Uterus (tissue), 4 donors: ENCODE measurements around the gene DKK1. TPM values are rescaled to one million over a fixed set of nuclear protein-coding genes. Genes with fewer than 3 reads are reported as not detected.
A peak's percentile ranks its signal among the peaks of the same experiment; 100 is the strongest.

ENCODE experiments used
- DNase-seq, 2 donors: peaks; one replicate each; pipeline ENCODE4 v3.0.0-alpha.2; 2019 to 2020
- H3K27ac ChIP-seq, 2 donors: fragments of 200-600 bp; sonication (generic); 1 replicate in 1 of 2; 2 replicates in 1 of 2; pipeline ENCODE4 v1.5.1; 2016 to 2018
- H3K27me3 ChIP-seq, 2 donors: fragments of 200-600 bp; sonication (generic); one replicate each; pipeline ENCODE4 v1.5.1; 2018 to 2019; ENCODE audit warnings: control low read depth in 1 of 2
- H3K36me3 ChIP-seq, 2 donors: fragments of 200-600 bp; sonication (generic); one replicate each; pipeline ENCODE4 v1.5.1; 2019; ENCODE audit warnings: control low read depth in 1 of 2
- H3K4me1 ChIP-seq, 2 donors: fragments of 200-600 bp; sonication (generic); one replicate each; pipeline ENCODE4 v1.5.1; 2018 to 2019; ENCODE audit warnings: control low read depth in 1 of 2
- H3K4me3 ChIP-seq, 2 donors: fragments of 200-600 bp; sonication (generic); 1 replicate in 1 of 2; 2 replicates in 1 of 2; pipeline ENCODE4 v1.5.1; 2018 to 2019; ENCODE audit warnings: mild to moderate bottlenecking in 1 of 2
- H3K9me3 ChIP-seq, 2 donors: fragments of 200-600 bp; sonication (generic); one replicate each; pipeline ENCODE4 v1.5.1; 2019; ENCODE audit warnings: control low read depth in 1 of 2
- CTCF ChIP-seq, 4 experiments: fragments of 200-600 bp in 2 of 4; fragments of 450-650 bp in 2 of 4; sonication (generic) in 2 of 4; IDR thresholded peaks; one replicate each; pipeline ENCODE4 v1.5.1; 2016 to 2019; ENCODE audit warnings: antibody characterized with exemption in 4 of 4, mild to moderate bottlenecking in 2 of 4, moderate library complexity in 1 of 4
- POLR2A ChIP-seq, 2 donors: fragments of 450-650 bp; IDR thresholded peaks; one replicate each; pipeline ENCODE4 v1.6.1; 2016; ENCODE audit warnings: antibody characterized with exemption in 2 of 2, mild to moderate bottlenecking in 1 of 2, moderate library complexity in 1 of 2
- intact Hi-C: fragments of 100-400 bp; cut with DNase I; formaldehyde crosslinking; loops from one replicate; pipeline ENCODE4 v1.15.1; 2023; ENCODE audit warnings: low total_unique reads
- total RNA-seq, 4 donors: library from RNA; depleted of rRNA in 3 of 4; stranded (reverse); fragments of >200 nt in 3 of 4; gene quantifications; one replicate each; pipeline versions ENCODE4 v1.1.0 to v1.2.4, GENCODE V29; 2014 to 2023
- donor health status: DM: yes; HTN: yes; CAD: no.

DKK1 gene
- total RNA-seq, 4 donors from 2014 or later = 0.37 to 4.1 (median 0.59) TPM; not detected in 1

- DNase-seq = peak; percentile 17 to 21
- intact Hi-C loops = no loop called here
- Histone ChIP-seq H3K36me3 (no peaks in the 10 kb centered on the region), H3K4me1 (peaks cover 0 to 3% of the 10 kb centered on the region in 2 donors), H3K27ac (no peak overlapping the region), H3K4me3 (peak overlapping the region; percentile 30 to 32), H3K27me3 (peaks cover 0 to 12% of the 10 kb centered on the region in 2 donors), H3K9me3 (no peaks in the 10 kb centered on the region)
- TF ChIP-seq CTCF (IDR thresholded peaks at IDR 0.05) (peak; percentile 41 to 60 (median 42)), POLR2A (IDR thresholded peaks at IDR 0.05) (no peak)
Measured at GRCh38 chr10:52308251-52309031, 5.6 kb upstream of the DKK1 start.

- H3K27me3 ChIP-seq = peaks cover 0 to 14% of the 10 kb centered on the region in 2 donors
- no peaks in the 10 kb centered on the region for H3K36me3 ChIP-seq
- TF ChIP-seq CTCF (IDR thresholded peaks at IDR 0.05) (no peak), POLR2A (IDR thresholded peaks at IDR 0.05) (no peak)
- intact Hi-C loops = no loop called here
- H3K9me3 ChIP-seq = no peaks in the 10 kb centered on the region
- H3K4me3 ChIP-seq = no peak overlapping the region
- no peak overlapping the region for H3K27ac ChIP-seq
- peaks cover 0 to 3% of the 10 kb centered on the region in 2 donors for H3K4me1 ChIP-seq
- DNase-seq = no peak
Measured at GRCh38 chr10:52312942-52313255, 1.2 kb upstream of the DKK1 start.

- Histone ChIP-seq H3K27me3 (peaks cover 0 to 14% of the 10 kb centered on the region in 2 donors), H3K9me3 (no peaks in the 10 kb centered on the region), H3K36me3 (no peaks in the 10 kb centered on the region), H3K4me1 (peaks cover 0 to 3% of the 10 kb centered on the region in 2 donors), H3K27ac (no peak overlapping the region), H3K4me3 (peak overlapping the region; percentile 22 to 26)
- DNase-seq = no peak
- TF ChIP-seq POLR2A (IDR thresholded peaks at IDR 0.05) = no peak
- no peak for TF ChIP-seq CTCF (IDR thresholded peaks at IDR 0.05)
- intact Hi-C loops = no loop called here
Measured at GRCh38 chr10:52313256-52313932, 687 bp upstream of the DKK1 start.

GRCh38 chr10:52314822-52315552, 906 bp downstream of the DKK1 start:
- peaks cover 0 to 3% of the 10 kb centered on the region in 2 donors for H3K4me1 ChIP-seq
- intact Hi-C loops = no loop called here
- no peak overlapping the region for H3K4me3 ChIP-seq
- no peak overlapping the region for H3K27ac ChIP-seq
- H3K9me3 ChIP-seq = no peaks in the 10 kb centered on the region
- no peaks in the 10 kb centered on the region for H3K36me3 ChIP-seq
- no peak for DNase-seq
- H3K27me3 ChIP-seq = peaks cover 0 to 14% of the 10 kb centered on the region in 2 donors
- no peak for TF ChIP-seq CTCF (IDR thresholded peaks at IDR 0.05)
- TF ChIP-seq POLR2A (IDR thresholded peaks at IDR 0.05) = no peak
